HG03565 (cell line): ENCODE data around the gene UQCRH.
"Not testable (repeated sequence)": the region's sequence is repeated elsewhere in the genome, so short reads cannot be mapped to it uniquely, and the experiment has no call there.

Experiments used
- ATAC-seq: cut with Tn5 transposase; IDR thresholded peaks from one replicate; pipeline ENCODE4 v1.9.1; 2021; ENCODE audit warnings: mild to moderate bottlenecking, moderate library complexity; ENCODE audit not compliant: unreplicated experiment

Gene UQCRH

DNA sequence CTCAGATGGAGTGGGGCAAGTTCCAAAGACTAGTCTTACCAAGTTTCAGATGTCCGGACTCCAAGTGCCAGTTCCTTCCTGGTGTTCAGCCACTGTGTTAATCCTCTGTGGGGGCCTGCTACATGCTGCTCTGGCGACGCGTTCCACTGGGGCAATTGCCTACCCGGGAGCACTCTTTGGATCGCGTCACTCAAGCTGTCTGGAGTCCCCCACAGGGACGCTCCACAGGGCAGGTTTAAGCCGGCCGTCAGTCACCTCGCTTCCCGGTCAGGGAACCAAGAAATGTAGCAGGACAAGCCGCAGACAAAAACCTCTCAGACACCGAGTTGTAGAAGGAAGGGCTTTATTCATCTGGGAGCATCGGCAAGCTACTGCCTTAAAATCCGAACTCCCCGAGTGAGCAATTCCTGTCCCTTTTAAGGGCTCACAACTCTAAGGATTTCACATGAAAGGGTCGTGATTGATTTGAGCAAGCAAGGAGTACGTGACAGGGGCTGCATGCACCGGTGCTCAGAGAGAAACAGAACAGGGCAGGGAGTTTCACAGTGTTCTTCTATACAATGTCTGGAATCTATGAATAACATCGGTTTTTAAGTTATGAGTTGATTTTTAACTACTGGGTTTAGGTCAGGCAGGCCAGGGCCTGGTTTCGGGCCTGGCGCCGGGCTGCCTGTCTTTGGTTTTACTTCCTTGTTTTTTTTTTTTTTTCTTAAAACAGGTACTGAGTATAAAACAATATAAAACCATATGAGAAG is 28.5 kb downstream of the UQCRH start:
- not testable (repeated sequence) for ATAC-seq

GRCh38 chr1:46333300-46334029 is 30.0 kb downstream of the UQCRH start:
- ATAC-seq = peak; percentile 42

DNA sequence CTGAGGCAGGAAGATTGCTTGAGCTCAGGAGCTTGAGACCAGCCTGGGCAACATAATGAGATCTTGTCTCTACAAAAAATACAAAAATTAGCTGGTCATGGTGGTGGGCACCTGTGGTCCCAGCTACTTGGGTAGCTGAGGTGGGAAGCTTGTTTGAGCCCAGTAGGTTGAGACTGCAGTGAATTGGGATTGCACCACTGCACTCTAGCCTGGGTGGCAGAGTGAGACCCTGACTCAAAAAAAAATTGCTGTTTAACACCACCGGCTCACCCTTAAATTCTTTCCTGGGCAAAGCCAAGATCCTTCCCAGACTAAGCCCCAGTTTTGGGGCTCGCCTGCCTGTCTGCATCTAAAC is 30.5 kb downstream of the UQCRH start:
- peak; percentile 9 for ATAC-seq

GRCh38 chr1:46335081-46335480 is 31.6 kb downstream of the UQCRH start:
- no peak for ATAC-seq

- not testable (repeated sequence) for ATAC-seq
Observed at GRCh38 chr1:46337409-46337808, 33.9 kb downstream of the UQCRH start.

DNA sequence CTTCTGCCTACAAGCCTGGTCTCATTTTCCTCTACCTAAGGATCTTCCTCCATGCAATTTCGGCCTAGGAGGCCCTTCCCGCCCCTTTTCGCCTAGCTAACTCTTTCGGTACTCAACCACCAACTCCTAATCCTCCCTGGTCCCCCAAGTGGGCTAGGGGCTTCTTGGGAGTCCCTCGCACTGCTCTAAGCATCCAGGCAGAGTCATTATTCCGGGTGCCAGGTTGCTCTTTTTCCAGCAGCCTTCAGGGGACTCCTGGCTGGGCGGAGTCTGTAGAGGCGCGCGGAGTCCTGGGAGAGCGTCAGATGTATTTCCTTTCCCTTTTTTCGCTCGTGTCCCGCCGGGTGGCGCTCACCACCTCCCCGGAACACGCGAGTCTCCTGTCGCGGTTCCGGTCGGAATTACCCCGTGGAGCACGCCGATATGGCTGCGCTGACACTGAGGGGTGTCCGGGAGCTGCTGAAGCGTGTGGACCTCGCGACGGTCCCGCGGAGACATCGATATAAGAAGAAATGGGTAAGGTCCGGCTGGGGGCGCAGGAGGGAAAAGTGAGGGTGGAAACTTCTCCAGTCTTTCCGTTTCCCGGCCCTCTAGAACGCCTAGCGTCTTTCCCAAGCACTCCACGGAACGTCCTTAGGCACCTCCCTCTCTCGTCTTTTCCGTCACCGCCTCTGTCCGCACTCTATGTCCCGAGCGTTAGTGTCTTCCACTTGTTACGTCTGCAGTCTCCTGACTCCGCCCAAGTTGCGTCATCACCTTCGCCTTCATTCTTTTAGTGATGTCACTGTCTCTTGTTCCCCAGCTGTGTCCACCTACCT is 37.1 kb downstream of the UQCRH start, which contains the start of gene NSUN4:
TSS of gene NSUN4 (plus strand) at position 404 of the 818 bp plus-strand sequence. CDS start at position 424, 20 bp downstream.
- ATAC-seq = peak; percentile 57

- ATAC-seq = no peak
Observed at GRCh38 chr1:46341222-46342083, 38.0 kb downstream of the UQCRH start.

- ATAC-seq = no peak
Observed at GRCh38 chr1:46342084-46342656, 38.7 kb downstream of the UQCRH start.

GRCh38 chr1:46342677-46343350 is 39.3 kb downstream of the UQCRH start:
- no peak for ATAC-seq

DNA sequence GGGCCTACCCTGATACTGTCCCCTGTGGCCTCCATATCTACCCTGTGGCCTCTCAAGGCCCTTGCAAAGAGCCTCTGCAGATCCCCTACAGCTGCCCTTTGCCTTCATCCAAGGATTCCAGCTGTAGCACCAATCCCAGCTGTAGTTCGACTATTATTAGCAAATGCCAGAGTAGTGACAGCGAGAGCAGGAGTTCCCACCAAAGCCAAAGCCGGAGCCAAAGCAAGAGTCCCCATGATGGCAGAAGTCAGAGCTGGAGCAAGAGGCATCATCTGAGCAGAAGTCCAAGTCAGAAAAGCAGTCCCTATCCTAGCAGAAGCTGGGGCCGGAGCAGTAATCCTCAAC is 39.8 kb downstream of the UQCRH start:
- no peak for ATAC-seq

DNA sequence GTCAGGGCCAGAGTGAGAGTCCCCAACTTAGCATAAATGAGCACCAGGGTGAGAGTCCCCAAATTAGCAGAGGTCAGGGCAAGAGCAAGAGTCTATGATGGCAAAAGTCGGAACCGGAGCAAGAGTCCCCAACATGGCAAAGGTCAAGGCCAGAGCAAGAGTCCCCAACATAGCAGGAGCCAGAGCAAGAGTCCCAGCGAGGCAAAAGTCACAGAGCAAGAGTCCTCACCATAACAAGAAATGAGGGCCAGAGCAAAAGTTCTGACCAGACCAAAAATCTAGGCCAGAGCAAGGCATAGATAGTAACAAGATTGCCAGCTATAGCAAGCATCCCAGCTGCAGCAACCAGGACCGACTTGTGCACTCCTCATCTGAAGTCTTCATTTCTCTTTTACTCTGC is 40.2 kb downstream of the UQCRH start:
- no peak for ATAC-seq

GRCh38 chr1:46344481-46344880 is 41.0 kb downstream of the UQCRH start:
- no peak for ATAC-seq

- ATAC-seq = no peak
Observed at GRCh38 chr1:46345281-46345680, 41.8 kb downstream of the UQCRH start.

DNA sequence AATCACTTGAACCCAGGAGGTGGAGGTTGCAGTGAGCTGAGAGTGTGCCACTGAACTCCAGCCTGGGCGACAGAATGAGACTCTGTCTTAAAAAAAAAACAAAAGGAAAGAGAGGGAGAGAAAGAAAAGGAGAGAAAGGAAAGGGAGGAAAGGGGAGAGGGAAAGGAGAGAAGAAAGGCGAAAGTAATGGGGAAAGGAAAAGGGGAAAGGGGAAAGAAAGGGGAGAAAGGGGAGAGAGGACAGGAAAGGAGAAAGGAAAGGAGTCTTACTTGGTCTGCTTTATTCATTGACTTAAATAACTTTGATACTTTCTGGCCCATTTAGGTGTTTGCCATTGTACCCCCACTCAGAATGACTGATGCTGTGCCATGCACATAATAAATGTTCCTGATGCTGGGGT is 48.9 kb downstream of the UQCRH start:
- ATAC-seq = no peak

GRCh38 chr1:46355920-46356319 is 52.4 kb downstream of the UQCRH start:
- not testable (repeated sequence) for ATAC-seq

DNA sequence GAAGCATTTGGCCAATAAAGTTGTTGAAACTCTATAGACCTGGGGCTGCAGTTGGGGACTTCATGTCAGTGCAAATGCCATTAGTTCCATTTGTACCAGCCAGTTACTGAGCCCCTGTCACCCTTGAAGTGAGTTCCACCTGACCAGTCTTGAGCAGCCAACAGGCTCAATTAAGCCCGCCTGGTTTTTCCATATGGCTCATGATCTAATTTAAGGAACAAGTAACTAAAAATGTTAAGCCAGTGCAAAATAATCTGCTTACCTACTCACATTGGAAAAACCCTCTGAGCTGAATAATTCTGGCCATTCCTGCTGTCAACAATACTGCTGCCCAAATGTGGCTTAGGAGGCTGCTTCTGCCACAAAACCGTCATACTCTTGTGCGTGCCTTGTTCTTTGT is 58.7 kb downstream of the UQCRH start:
- ATAC-seq = no peak

GRCh38 chr1:46363121-46363520 is 59.6 kb downstream of the UQCRH start:
- no peak for ATAC-seq

- ATAC-seq = no peak
Observed at GRCh38 chr1:46364612-46365011, 61.1 kb downstream of the UQCRH start.

DNA sequence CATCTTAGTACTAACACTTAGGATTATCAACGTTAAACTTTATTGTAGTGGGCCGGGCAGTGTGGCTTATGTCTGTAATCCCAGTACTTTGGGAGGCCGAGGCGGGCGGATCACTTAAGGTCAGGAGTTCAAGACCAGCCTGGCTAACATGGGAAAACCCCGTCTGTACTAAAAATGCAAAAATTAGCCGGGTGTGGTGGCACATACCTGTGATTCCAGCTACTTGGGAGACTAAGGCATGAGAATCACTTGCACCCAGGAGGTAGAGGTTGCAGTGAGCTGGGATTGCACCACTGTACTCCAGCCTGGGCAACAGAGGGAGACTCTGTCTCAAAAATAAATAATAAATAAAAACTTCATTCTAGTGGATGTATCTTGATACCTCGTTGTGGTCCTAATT is 62.3 kb downstream of the UQCRH start:
- ATAC-seq = not testable (repeated sequence)
